Coronary artery (tissue), 2 donors: ENCODE data around the gene SCO1.

Source experiments
- DNase-seq: peaks from one replicate; pipeline ENCODE4 v3.0.0-alpha.2; 2017; ENCODE audit warnings: low spot score
- H3K27ac ChIP-seq, 2 donors: fragments of 200-600 bp; sonication (generic); one replicate each; pipeline ENCODE4 v1.5.1; 2016 to 2019
- H3K4me3 ChIP-seq: fragments of 200-600 bp; sonication (generic); 2 replicates; pipeline ENCODE4 v1.5.1; 2016; ENCODE audit warnings: mild to moderate bottlenecking, moderate library complexity
- CTCF ChIP-seq: fragments of 200-600 bp; sonication (generic); IDR thresholded peaks from one replicate; pipeline ENCODE4 v1.5.1; 2019; ENCODE audit warnings: antibody characterized with exemption

The SCO1 gene

GRCh38 chr17:10724546-10725195, 27.3 kb upstream of the SCO1 start:
- DNase-seq: no peak
- no peak for TF ChIP-seq CTCF
- no peak overlapping the region for H3K27ac ChIP-seq
- H3K4me3 ChIP-seq: no peak overlapping the region

- TF ChIP-seq CTCF: no peak
- H3K4me3 ChIP-seq: no peak overlapping the region
- DNase-seq: no peak
- H3K27ac ChIP-seq: no peak overlapping the region
Observed at GRCh38 chr17:10718547-10718946, 21.2 kb upstream of the SCO1 start.

DNA sequence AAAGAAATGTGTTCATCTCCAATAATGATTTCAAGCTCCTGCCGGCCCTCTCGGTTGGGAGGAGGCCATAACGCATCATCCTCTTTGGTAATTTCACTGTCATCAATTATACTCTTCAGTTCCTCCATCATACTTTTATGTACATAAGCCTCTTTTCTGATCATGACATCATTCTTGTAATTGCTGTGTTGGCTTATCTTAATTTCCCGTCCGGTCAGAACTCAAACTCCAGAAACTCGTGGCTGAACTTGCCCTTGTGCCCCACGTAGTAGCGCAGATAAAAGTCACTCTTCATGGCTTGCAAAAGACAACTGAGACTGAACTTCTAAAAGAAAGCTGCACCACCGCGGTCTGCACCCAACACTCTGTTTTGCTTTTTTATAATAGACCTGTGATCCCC, 18.9 kb upstream of the SCO1 start:
- DNase-seq: no peak
- TF ChIP-seq CTCF: no peak
- H3K27ac ChIP-seq: no peak overlapping the region
- no peak overlapping the region for H3K4me3 ChIP-seq

- no peak overlapping the region for H3K4me3 ChIP-seq
- no peak for TF ChIP-seq CTCF
- DNase-seq: no peak
- H3K27ac ChIP-seq: no peak overlapping the region
Observed at GRCh38 chr17:10713318-10713717, 16.0 kb upstream of the SCO1 start.

DNA sequence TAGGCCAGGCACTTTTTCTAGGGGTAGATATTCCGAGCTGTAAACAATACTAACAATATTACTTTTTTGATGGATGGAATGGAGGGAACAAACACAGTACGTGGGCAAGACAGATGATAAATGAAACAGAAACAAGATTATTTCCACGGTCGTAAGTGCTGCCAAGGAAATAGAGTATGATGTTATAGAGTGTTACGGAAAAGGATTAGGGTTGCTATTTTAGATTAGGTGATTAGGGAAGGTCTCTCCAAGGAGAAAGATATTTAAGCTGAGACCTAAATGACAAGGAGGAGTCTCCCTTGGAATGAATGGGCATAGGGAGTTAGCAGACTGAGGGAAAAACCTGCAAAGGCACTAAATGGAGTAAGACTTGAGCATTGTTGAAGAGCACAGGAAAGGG, 8.4 kb upstream of the SCO1 start:
- no peak for DNase-seq
- no peak overlapping the region for H3K4me3 ChIP-seq
- no peak for TF ChIP-seq CTCF
- H3K27ac ChIP-seq: no peak overlapping the region

DNA sequence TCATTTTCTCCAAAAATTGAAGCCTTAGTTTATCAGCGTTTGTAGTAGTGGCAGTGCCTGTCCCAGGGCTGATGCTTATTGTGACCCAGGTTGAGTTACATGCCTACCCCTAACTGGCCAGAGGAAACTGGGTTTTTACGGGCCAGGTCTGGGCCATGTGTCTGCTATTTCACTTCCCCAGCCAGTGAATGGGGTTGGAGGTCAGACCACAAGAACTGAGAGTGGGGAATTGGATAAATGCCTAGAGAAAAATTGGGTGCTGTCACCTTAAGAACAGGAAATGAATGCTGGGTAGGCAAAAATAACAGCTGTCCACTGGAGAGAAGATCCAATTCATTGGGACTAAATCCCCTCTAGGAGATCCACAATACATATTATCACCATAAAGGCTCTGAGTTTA, 5.2 kb upstream of the SCO1 start:
- no peak overlapping the region for H3K4me3 ChIP-seq
- no peak for DNase-seq
- no peak overlapping the region for H3K27ac ChIP-seq
- TF ChIP-seq CTCF: no peak

DNA sequence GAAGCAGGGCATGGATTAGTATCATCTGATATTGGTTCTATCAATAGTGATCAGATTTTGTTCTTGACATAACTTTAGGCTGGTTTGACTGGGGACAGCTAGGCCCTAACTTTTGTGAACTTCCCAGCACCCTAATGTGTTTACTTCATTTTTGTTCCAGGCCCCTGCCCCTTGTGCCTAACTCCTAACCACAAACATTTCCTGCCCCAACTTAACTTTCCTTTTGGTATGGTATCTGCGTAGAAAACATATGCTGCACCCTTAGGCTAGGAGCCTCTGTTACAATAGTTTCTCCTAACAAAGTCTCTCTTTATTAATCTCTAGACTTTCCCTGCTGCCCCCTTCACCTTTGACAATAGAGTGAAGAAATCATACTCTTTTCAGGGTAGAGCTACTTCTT, 2.5 kb upstream of the SCO1 start:
- TF ChIP-seq CTCF: no peak
- Histone ChIP-seq H3K4me3 (no peak overlapping the region), H3K27ac (no peak overlapping the region)
- no peak for DNase-seq
